T-helper 2 cell treated with Interferon-gamma antibody and Interleukin-4, amounts not matched to agents 100 ng/mL and 5 ng/mL, for 36 hours (primary cell): ENCODE data around the gene GOLGA8F. TPM values are rescaled to one million over a fixed set of nuclear protein-coding genes. Genes with fewer than 3 reads are reported as not detected.
"Not testable (repeated sequence)": the region's sequence is repeated elsewhere in the genome, so short reads cannot be mapped to it uniquely, and the experiment has no call there.

ENCODE experiments used
- intact Hi-C: fragments of 100-400 bp; cut with micrococcal nuclease; formaldehyde crosslinking; loops from one replicate; pipeline ENCODE4 v1.15.1; 2023
- total RNA-seq: library from RNA; stranded (reverse); gene quantifications from 2 replicates; pipeline ENCODE4 v1.2.3, GENCODE V29; 2022

GOLGA8F gene, protein sequence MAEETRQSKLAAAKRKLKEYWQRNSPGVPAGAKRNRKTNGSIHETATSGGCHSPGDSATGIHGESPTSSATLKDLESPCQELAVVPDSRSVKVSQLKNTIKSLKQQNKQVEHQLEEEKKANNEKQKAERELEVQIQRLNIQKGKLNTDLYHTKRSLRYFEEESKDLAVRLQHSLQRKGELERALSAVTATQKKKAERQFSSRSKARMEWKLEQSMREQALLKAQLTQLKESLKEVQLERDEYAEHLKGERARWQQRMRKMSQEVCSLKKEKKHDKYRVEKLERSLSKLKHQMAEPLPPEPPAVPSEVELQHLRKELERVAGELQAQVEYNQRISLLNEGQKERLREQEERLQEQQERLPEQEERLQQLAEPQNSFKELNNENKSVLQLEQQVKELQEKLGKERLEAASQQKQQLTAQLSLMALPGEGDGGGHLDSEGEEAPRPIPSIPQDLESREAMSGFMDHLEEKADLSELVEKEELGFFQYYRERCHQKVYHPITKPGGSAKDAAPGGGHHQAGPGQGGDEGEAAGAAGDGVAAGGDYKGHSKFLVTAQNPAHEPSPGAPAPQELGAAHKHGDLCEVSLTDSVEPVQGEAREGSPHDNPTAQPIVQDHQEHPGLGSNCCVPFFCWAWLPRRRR
- total RNA-seq, result not detected in 2 replicates

DNA sequence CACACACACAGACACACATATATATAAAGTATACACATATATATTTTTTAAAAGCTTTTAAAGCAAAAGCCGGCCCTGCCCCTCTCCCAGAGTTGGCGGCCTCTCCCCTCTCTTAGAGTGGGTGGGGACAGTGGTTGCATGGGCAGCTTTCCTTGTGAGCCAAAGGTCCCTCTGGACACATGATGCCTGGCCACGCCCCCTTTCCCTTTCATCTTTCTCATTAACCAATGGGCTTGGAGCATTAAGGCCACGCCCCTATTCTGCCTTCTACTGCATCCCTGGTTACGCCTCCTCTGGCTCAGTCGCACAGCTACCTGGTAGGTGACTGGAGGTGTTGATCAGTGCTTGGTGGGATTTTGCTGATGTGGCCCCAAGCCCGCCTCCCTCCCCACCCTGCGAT is at the start of gene GOLGA8F:
GOLGA8F (plus strand) TSS at position 301 of the 400 bp plus-strand sequence; CDS start at position 399, 98 bp downstream.
- intact Hi-C loops, result not testable (repeated sequence)

DNA sequence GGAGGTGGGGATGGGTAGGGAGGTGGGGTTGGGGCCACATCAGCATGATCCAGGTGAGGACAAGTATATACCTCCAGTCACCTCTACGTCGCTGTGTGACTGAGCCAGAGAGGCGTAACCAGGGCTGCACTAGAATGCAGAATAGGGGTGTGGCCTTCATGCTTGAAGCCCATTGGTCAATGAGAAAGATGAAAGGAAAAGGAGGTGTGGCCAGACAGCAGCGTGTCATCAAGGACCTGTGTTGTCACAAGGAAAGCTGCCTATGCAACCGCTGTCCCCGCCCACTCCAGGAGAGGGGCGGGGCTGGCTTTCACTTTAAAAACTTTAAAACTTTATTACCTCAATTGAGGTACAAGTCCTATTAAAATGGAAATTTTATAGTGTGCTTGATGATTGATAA is 20.5 kb upstream of the GOLGA8F start, which contains the start of gene GOLGA6L24:
GOLGA6L24 (minus strand) TSS at position 101 of the 400 bp plus-strand sequence; CDS start at position 40, 61 bp downstream.
- intact Hi-C loops, result not testable (repeated sequence)

DNA sequence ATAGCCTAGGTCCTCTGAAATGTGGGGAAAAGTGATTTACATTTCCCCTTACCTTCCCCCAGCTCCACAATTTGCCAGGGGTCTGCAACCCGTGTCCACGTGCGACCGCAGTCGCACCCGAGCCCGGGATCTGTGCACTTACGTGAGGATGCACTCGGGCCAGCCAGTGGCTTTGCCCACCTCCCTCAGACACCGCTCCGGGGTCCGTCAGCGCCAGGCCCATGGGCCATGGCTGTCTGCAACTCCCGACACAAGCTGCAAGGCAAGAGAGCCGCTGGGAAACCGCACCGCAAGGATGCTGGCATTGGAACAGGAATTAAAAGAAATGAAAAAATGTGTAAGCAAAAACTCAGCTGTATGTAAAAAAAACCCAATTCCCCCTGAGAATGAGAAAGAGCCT is 13.0 kb upstream of the GOLGA8F start:
- intact Hi-C loops, result not testable (repeated sequence)

DNA sequence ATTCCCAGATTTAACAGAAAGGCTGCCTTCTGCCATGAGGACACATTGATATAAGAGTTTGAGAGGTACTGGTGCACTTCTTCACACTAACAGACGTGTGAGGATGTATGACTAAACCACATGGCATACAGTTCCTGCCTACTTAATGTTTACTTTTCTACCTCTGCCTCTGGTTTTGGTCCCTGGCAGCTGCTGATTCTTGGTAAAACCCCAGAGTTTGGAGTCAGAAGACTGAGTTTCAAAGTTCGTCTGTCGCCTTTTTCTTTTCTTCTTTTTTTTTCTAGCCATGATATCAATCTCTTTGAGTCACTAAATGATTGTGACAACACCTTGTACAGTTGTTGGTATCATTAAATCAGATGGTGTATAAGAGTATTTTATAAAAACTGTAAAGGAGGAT is 1.6 kb downstream of the GOLGA8F start:
- intact Hi-C loops, result not testable (repeated sequence)

DNA sequence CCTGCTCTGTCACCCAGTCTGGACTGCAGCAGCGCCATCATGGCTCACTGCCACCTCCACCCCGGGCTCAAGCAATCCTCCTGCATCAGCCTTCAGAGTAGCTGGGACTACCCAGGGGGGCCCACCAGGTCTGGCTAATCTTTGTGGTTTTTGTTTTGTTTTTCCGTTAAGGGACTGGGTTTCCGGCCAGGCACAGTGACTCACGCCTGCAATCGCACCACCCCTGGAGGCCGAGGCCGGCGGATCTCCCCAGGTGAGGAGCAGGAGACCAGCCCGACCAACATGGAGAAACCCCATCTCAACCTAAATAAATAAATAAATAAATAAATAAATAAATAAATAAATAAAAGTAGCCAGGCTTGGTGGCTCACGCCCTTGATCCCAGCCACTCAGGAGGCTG is 17.6 kb downstream of the GOLGA8F start:
- intact Hi-C loops, result not testable (repeated sequence)

DNA sequence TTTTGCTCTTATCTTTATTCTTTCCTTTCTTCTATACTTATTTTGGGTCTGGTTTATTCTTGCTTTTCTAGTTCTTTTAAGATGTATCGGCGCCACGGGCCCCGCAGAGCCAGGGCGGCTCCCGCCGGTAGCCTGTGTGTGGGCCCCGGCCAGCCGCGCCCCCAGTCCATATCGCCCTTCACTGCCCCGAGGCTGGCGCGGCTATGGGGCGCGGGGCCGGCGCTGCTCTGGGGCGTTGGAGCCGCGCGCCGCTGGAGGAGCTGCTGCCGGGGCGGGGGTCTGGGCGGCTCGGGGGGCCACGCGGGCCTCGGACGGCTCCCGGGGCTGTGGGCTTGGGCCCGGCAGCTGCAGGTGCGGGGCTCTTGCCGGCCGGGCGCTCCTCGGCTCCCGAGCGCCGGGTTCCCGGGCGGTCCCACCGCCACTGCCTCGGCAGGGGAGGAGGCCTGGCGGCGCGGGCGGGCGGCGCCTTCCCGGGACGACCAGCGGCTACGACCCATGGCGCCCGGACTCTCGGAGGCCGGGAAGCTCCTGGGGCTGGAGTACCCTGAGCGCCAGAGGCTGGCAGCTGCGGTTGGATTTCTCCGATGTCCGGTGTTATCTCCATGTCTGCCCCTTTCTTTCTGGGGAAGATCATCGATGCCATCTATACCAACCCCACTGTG is 24.4 kb downstream of the GOLGA8F start:
- intact Hi-C loops, result not testable (repeated sequence)

DNA sequence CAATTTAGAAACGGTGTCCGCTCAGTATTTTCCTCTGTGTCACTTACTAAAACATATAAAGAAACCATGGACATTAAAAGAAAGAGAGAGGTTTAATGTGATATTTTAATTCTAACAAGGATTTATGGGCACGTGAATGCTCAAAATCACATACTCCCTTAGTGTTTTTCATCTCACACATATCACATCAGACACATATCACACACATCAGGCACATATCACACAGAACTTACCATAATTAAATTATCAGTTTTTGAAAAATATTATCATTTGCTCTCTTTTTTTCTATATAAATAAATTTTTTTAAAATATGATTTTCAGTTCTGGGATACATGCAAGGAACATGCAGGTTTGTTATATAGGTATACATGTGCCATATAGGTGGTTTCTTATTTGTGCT is 42.0 kb downstream of the GOLGA8F start:
- intact Hi-C loops, result not testable (repeated sequence)

DNA sequence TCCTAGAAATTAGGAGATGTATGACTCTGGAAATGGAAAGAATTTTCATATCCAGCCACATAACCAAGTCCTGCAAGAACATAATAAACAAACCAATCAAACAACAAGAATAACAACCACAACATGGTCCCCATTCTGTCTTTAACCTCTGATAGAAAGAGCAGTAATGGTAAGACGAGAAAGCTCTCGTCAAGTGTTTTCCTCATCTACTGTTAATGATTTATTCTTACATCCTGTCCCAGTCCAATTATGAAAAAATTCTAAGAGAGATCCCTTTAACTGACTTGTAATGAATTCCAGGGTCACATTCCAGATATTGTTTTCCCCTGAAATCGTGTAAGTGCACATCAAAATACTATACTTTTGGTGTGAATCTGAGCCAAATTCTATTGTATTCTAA is 57.1 kb downstream of the GOLGA8F start:
- intact Hi-C loops, result not testable (repeated sequence)

Other genes with a start within 250 kb of the GOLGA8F start
- 42.2 and 45.9 TPM in 2 replicates for gene HERC2, start 56.5 kb upstream of the GOLGA8F start, total RNA-seq
- not detected in 2 replicates for gene GOLGA6L24, start 20.6 kb upstream of the GOLGA8F start, total RNA-seq
- gene GOLGA8G, start 154.3 kb downstream of the GOLGA8F start, total RNA-seq, result 0.05 TPM in 1 of 2 replicates, not detected in the other
- gene GOLGA6L25, start 174.9 kb downstream of the GOLGA8F start, total RNA-seq, result not detected in 2 replicates